HepG2 (cell line): ENCODE results near the gene TSPAN2. TPM values are rescaled to one million over a fixed set of nuclear protein-coding genes. Genes with fewer than 3 reads are reported as not detected.

Source experiments
- ATAC-seq: fragments of 200-7000 bp; cut with Tn5 transposase; 3 replicates; pipeline ENCODE4 v1.9.1; 2020; ENCODE audit warnings: mild to moderate bottlenecking, moderate library complexity
- BruUV-seq: library from RNA; stranded (reverse); fragments of 400-500 nt; replicated peaks from 2 replicates; lab custom pipeline; 2021; lab: Mats Ljungman, UMichigan
- CTCF ChIA-PET: fragments of 300-600 bp; formaldehyde crosslinking; extraction: SDS; loops from one replicate; lab custom pipeline; 2021; ENCODE audit warnings: low total read pairs, inconsistent platforms, low intra/inter-chr PET ratio; lab: Yijun Ruan, JAX
- POLR2A ChIA-PET: fragments of 350-600 bp; sonication (Branson Sonifier 250); formaldehyde crosslinking; loops from one replicate; lab custom pipeline; 2020; ENCODE audit warnings: antibody characterized with exemption, inconsistent platforms; lab: Yijun Ruan, JAX
- DNase-seq: peaks from one replicate; pipeline ENCODE4 v3.0.0-alpha.2; 2015; ENCODE audit warnings: low spot score
- FAIRE-seq: peaks from 3 replicates; lab custom pipeline; 2011; peaks lifted over from hg19 to GRCh38; lab: Jason Lieb, UNC
- H2AFZ ChIP-seq: one replicate; pipeline ENCODE4 v1.6.1; 2011; ENCODE audit warnings: low read length, inconsistent platforms
- H3K27ac ChIP-seq: fragments of 300-600 bp; 3 replicates; pipeline ENCODE4 v1.8.0; 2011; ENCODE audit warnings: mixed run types, mild to moderate bottlenecking, mixed read lengths, low read length, inconsistent platforms; ENCODE audit not compliant: insufficient read depth; ENCODE audit errors: extremely low read length
- H3K27me3 ChIP-seq, 2 experiments: fragments of 200-600 bp in 1 of 2; 2 replicates in 1 of 2; 3 replicates in 1 of 2; pipeline versions ENCODE4 v1.6.0 to v1.8.0; 2011; ENCODE audit warnings: low read length in 2 of 2, mild to moderate bottlenecking in 2 of 2, moderate library complexity in 2 of 2, inconsistent platforms in 1 of 2; ENCODE audit not compliant: insufficient read depth in 2 of 2, control insufficient read depth in 1 of 2
- H3K36me3 ChIP-seq, 2 experiments: fragments of 200-600 bp in 1 of 2; replicated peaks in 1 of 2; 2 replicates in 1 of 2; 3 replicates in 1 of 2; pipeline versions ENCODE4 v1.5.1 to v1.8.0; 2011; ENCODE audit warnings: low read length in 2 of 2, inconsistent platforms in 1 of 2; ENCODE audit not compliant: insufficient read depth in 2 of 2, control insufficient read depth in 1 of 2
- H3K4me1 ChIP-seq: 2 replicates; pipeline ENCODE4 v1.5.1; 2012; ENCODE audit warnings: low read length, inconsistent platforms; ENCODE audit not compliant: insufficient read depth
- H3K4me2 ChIP-seq: 2 replicates; pipeline ENCODE4 v1.6.0; 2011; ENCODE audit warnings: low read depth, low read length, inconsistent platforms
- H3K4me3 ChIP-seq, 3 experiments: fragments of 200-600 bp in 1 of 3; sonication (generic), shearing (Covaris generic) in 1 of 3; replicated peaks in 1 of 3; 2 replicates each; pipeline ENCODE4 v1.5.1; 2011 to 2016; ENCODE audit warnings: low read length in 3 of 3, inconsistent platforms in 2 of 3, low read depth in 2 of 3, mild to moderate bottlenecking in 2 of 3, control low read depth in 1 of 3, mixed read lengths in 1 of 3; ENCODE audit not compliant: insufficient read depth in 1 of 3
- H3K79me2 ChIP-seq: one replicate; pipeline ENCODE4 v1.6.1; 2011; ENCODE audit warnings: low read length, inconsistent platforms; ENCODE audit not compliant: insufficient read depth
- H3K9ac ChIP-seq: 2 replicates; pipeline ENCODE4 v1.6.0; 2011; ENCODE audit warnings: mild to moderate bottlenecking, low read depth, low read length, inconsistent platforms; ENCODE audit not compliant: insufficient read depth
- H3K9me3 ChIP-seq: 2 replicates; pipeline ENCODE4 v1.5.1; 2012; ENCODE audit warnings: mild to moderate bottlenecking, low read length
- H4K20me1 ChIP-seq: 2 replicates; pipeline ENCODE4 v1.6.0; 2011; ENCODE audit warnings: inconsistent platforms, mild to moderate bottlenecking, low read length, moderate library complexity; ENCODE audit not compliant: insufficient read depth
- ARID2 ChIP-seq: sonication (generic); formaldehyde crosslinking; IDR thresholded peaks from 2 replicates; pipeline ENCODE4 v1.8.1; 2022; ENCODE audit warnings: mild to moderate bottlenecking, missing genetic modification reagents, borderline replicate concordance
- ATF7 ChIP-seq, 2 experiments: fragments of 450-650 bp in 1 of 2; sonication (generic) in 1 of 2; formaldehyde crosslinking in 1 of 2; IDR thresholded peaks; 2 replicates each; pipeline versions ENCODE4 v1.4.0 to v1.6.1; 2016 to 2020; ENCODE audit warnings: antibody characterized with exemption in 1 of 2, mild to moderate bottlenecking in 1 of 2, missing genetic modification reagents in 1 of 2
- BHLHE40 ChIP-seq: IDR thresholded peaks from 2 replicates; pipeline ENCODE4 v1.6.1; 2011; ENCODE audit warnings: low read length, improper control_type of control experiment
- HDAC6 ChIP-seq: fragments of 200-600 bp; sonication (generic); IDR thresholded peaks from 2 replicates; pipeline ENCODE4 v1.7.0; 2017; ENCODE audit warnings: mild to moderate bottlenecking, antibody characterized with exemption, low read length, low read depth
- IKZF1 ChIP-seq: fragments of 450-650 bp; IDR thresholded peaks from 2 replicates; pipeline ENCODE4 v1.7.1; 2016
- JUNB ChIP-seq: sonication (generic); formaldehyde crosslinking; IDR thresholded peaks from 2 replicates; pipeline ENCODE4 v1.8.0; 2022; ENCODE audit warnings: missing genetic modification reagents, mild to moderate bottlenecking, borderline replicate concordance
- NFE2 ChIP-seq: sonication (generic); formaldehyde crosslinking; IDR thresholded peaks from 2 replicates; pipeline ENCODE4 v1.4.0; 2020; ENCODE audit warnings: missing genetic modification reagents
- PHF5A ChIP-seq: IDR thresholded peaks from one replicate; pipeline ENCODE4 v1.6.1; 2018; ENCODE audit warnings: low read depth, missing genetic modification reagents; ENCODE audit not compliant: unreplicated experiment
- ZNF205 ChIP-seq: IDR thresholded peaks from 2 replicates; pipeline ENCODE4 v1.6.1; 2018; ENCODE audit warnings: missing biosample characterization, missing genetic modification reagents
- ZNF234 ChIP-seq: sonication (generic); formaldehyde crosslinking; conservative IDR thresholded peaks from 2 replicates; pipeline ENCODE4 v1.5.1; 2020; ENCODE audit warnings: mild to moderate bottlenecking, missing genetic modification reagents
- ZNF274 ChIP-seq: sonication (generic); formaldehyde crosslinking; IDR thresholded peaks from 2 replicates; pipeline ENCODE4 v1.5.1; 2020; ENCODE audit warnings: mild to moderate bottlenecking, missing genetic modification reagents
- ZNF543 ChIP-seq: sonication (generic); formaldehyde crosslinking; IDR thresholded peaks from 2 replicates; pipeline ENCODE4 v1.4.0; 2020; ENCODE audit warnings: mild to moderate bottlenecking, missing genetic modification reagents
- ZNF547 ChIP-seq: sonication (generic); formaldehyde crosslinking; IDR thresholded peaks from 2 replicates; pipeline ENCODE4 v1.5.1; 2020; ENCODE audit warnings: mild to moderate bottlenecking, missing genetic modification reagents
- ZNF572 ChIP-seq: sonication (generic); formaldehyde crosslinking; IDR thresholded peaks from 2 replicates; pipeline ENCODE4 v1.5.1; 2020; ENCODE audit warnings: mild to moderate bottlenecking, missing genetic modification reagents
- WGBS: methylation state at CpG from one replicate; pipeline ENCODE4 v1.1.6; 2017; ENCODE audit warnings: low lambda C conversion rate; 5-methylcytosine and 5-hydroxymethylcytosine counted together
- in situ Hi-C: cut with HindIII; loops from 2 replicates; pipeline ENCODE4 v1.10.0; 2017; ENCODE audit warnings: low pct_unique_long_range_greater_than_20kb; ENCODE audit not compliant: extremely low pct_ligation_motif_present
- intact Hi-C: fragments of 100-400 bp; cut with micrococcal nuclease; formaldehyde crosslinking; loops from one replicate; pipeline ENCODE4 v1.10.0; 2022; ENCODE audit not compliant: unreplicated experiment
- polyA plus RNA-seq, 8 experiments: library from polyadenylated mRNA; depleted of rRNA in 3 of 8; stranded (reverse) in 7 of 8; unstranded in 1 of 8; fragments of >200 nt; fragmentation: Illumina TruSeq in 4 of 8; extraction: Trizol in 4 of 8; gene quantifications; 2 replicates each; pipeline versions ENCODE4 v1.2.1 to v1.2.3, GENCODE V29; 2011 to 2016; ENCODE audit warnings: low read depth in 4 of 8, missing spikeins in 1 of 8, mixed read lengths in 1 of 8; ENCODE audit not compliant: insufficient read depth in 1 of 8
- total RNA-seq, 5 experiments: library from RNA; depleted of rRNA; stranded (reverse); fragments of >200 nt; fragmentation: Illumina TruSeq; extraction: Trizol; gene quantifications; 2 replicates each; pipeline ENCODE4 v1.2.3, GENCODE V29; 2016; ENCODE audit warnings: low read depth in 1 of 5
- TF ChIP-seq, protein P1 (sequence below): sonication (generic); formaldehyde crosslinking; IDR thresholded peaks from 2 replicates; pipeline ENCODE4 v1.5.0; 2020; ENCODE audit warnings: missing genetic modification reagents, mild to moderate bottlenecking, borderline replicate concordance
- TF ChIP-seq, protein P2 (sequence below): IDR thresholded peaks from 2 replicates; pipeline ENCODE4 v1.6.1; 2016; ENCODE audit warnings: low read depth
- TF ChIP-seq, protein P3 (sequence below): sonication (generic); formaldehyde crosslinking; IDR thresholded peaks from 2 replicates; pipeline ENCODE4 v1.5.0; 2020; ENCODE audit warnings: missing genetic modification reagents
- TF ChIP-seq, protein P4 (sequence below): sonication (generic); formaldehyde crosslinking; IDR thresholded peaks from 2 replicates; pipeline ENCODE4 v1.9.0; 2021; ENCODE audit warnings: missing genetic modification reagents, mild to moderate bottlenecking, borderline replicate concordance

The TSPAN2 gene
- total and polyA plus RNA-seq, 2 of the 13 experiments (the other 11 are each of a cell fraction or from before 2014, with no cell fraction given) = not detected

DNA sequence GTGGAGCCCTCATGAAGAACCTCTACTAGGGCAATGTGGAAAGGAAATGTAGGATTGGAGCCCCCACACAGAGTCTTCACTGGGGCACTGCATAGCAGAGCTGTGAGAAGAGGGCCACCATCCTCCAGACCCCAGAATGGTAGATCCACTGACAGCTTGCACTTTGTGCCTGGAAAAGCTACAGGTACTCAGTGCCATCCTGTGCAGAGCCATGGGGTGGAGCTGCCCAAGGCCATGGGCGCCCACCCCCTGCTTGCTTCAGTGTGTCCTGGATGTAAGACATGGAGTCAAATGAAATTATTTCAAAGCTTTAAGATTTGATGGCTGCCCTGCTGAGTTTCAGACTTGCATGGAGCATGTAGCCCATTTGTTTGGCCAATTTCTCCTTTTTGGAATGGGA, 76.9 kb downstream of the TSPAN2 start:
- H3K4me2 ChIP-seq = no peak overlapping the region
- CTCF ChIA-PET = no interaction called here
- in situ Hi-C loops = no loop called here
- TF ChIP-seq PHF5A (CRISPR knock-in tag) = no peak
- TF ChIP-seq JUNB (CRISPR knock-in tag) = no peak
- TF ChIP-seq, protein P1, sequence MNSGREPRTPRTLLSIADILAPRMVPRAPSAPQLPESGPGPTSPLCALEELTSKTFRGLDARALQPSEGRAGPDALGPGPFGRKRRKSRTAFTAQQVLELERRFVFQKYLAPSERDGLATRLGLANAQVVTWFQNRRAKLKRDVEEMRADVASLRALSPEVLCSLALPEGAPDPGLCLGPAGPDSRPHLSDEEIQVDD (CRISPR knock-in tag) = no peak
- TF ChIP-seq ZNF547 (CRISPR knock-in tag) = no peak
- no peak for TF ChIP-seq ATF7 (IDR thresholded peaks at IDR 0.05)
- TF ChIP-seq ATF7 (CRISPR knock-in tag; IDR thresholded peaks at IDR 0.05) = no peak
- no peak for TF ChIP-seq NFE2 (CRISPR knock-in tag)
- no peak for TF ChIP-seq ZNF234 (CRISPR knock-in tag)
- no peak for TF ChIP-seq IKZF1
- no peak for TF ChIP-seq ARID2 (CRISPR knock-in tag)
- TF ChIP-seq, protein P2, sequence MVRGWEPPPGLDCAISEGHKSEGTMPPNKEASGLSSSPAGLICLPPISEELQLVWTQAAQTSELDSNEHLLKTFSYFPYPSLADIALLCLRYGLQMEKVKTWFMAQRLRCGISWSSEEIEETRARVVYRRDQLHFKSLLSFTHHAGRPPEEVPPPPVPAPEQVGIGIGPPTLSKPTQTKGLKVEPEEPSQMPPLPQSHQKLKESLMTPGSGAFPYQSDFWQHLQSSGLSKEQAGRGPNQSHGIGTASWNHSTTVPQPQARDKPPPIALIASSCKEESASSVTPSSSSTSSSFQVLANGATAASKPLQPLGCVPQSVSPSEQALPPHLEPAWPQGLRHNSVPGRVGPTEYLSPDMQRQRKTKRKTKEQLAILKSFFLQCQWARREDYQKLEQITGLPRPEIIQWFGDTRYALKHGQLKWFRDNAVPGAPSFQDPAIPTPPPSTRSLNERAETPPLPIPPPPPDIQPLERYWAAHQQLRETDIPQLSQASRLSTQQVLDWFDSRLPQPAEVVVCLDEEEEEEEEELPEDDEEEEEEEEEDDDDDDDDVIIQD (CRISPR knock-in tag) = no peak
- TF ChIP-seq, protein P3, sequence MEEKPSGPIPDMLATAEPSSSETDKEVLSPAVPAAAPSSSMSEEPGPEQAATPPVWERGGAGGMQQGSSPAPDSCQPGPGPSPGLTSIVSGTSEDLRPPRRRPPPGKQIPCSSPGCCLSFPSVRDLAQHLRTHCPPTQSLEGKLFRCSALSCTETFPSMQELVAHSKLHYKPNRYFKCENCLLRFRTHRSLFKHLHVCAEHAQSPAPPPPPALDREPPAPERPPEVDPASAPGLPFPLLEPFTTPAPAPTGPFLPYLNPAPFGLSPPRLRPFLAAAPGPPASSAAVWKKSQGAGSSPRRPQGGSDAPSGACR (CRISPR knock-in tag) = no peak
- TF ChIP-seq ZNF274 (CRISPR knock-in tag) = no peak
- TF ChIP-seq BHLHE40 = no peak
- no peak for TF ChIP-seq ZNF543 (CRISPR knock-in tag)
- TF ChIP-seq ZNF572 (CRISPR knock-in tag) = no peak
- TF ChIP-seq ZNF205 = no peak
- TF ChIP-seq, protein P4, sequence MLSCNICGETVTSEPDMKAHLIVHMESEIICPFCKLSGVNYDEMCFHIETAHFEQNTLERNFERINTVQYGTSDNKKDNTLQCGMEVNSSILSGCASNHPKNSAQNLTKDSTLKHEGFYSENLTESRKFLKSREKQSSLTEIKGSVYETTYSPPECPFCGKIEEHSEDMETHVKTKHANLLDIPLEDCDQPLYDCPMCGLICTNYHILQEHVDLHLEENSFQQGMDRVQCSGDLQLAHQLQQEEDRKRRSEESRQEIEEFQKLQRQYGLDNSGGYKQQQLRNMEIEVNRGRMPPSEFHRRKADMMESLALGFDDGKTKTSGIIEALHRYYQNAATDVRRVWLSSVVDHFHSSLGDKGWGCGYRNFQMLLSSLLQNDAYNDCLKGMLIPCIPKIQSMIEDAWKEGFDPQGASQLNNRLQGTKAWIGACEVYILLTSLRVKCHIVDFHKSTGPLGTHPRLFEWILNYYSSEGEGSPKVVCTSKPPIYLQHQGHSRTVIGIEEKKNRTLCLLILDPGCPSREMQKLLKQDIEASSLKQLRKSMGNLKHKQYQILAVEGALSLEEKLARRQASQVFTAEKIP (CRISPR knock-in tag) = no peak
- TF ChIP-seq HDAC6 = no peak
- TF ChIP-seq, all 625 proteins: peak for 0
- FAIRE-seq (no peak), DNase-seq (no peak), ATAC-seq (no peak)
- BruUV-seq = no TSS peak
- Histone ChIP-seq H3K4me1 (no peaks in the 10 kb centered on the region), H3K4me3 (no peak overlapping the region), H3K27ac (no peak overlapping the region), H3K79me2 (no peaks in the 10 kb centered on the region), H3K27me3 (no peaks in the 10 kb centered on the region; a peak in 1 of 5 replicates), H3K9me3 (no peaks in the 10 kb centered on the region), H3K36me3 (no peaks in the 10 kb centered on the region), H3K9ac (no peak overlapping the region), H4K20me1 (no peaks in the 10 kb centered on the region), H2AFZ (no peak overlapping the region)
- POLR2A ChIA-PET = no interaction called here
- 0% methylated on average over 1 of the region's 1 CpG for WGBS
- intact Hi-C loops = no loop called here
